Kidney epithelial cell (primary cell): ENCODE data around the gene DISC1. TPM values are rescaled to one million over a fixed set of nuclear protein-coding genes. Genes with fewer than 3 reads are reported as not detected.

ENCODE experiments used
- DNase-seq: peaks from one replicate; pipeline ENCODE4 v3.0.0-alpha.2; 2010; ENCODE audit warnings: low read depth
- H3K27me3 ChIP-seq: 2 replicates; pipeline ENCODE4 v1.6.0; 2011; ENCODE audit warnings: low read length; ENCODE audit not compliant: control insufficient read depth, insufficient read depth
- H3K36me3 ChIP-seq: 2 replicates; pipeline ENCODE4 v1.5.1; 2011; ENCODE audit warnings: low read length; ENCODE audit not compliant: control insufficient read depth, insufficient read depth
- H3K4me3 ChIP-seq: 2 replicates; pipeline ENCODE4 v1.5.1; 2011; ENCODE audit warnings: low read depth, mild to moderate bottlenecking, control low read depth, low read length
- CTCF ChIP-seq: IDR thresholded peaks from 2 replicates; pipeline ENCODE4 v1.5.1; 2011; ENCODE audit warnings: mild to moderate bottlenecking, moderate library complexity, low read length, control low read depth, inconsistent platforms; ENCODE audit not compliant: insufficient read depth, poor library complexity, severe bottlenecking
- total RNA-seq: library from RNA; depleted of rRNA; stranded (reverse); fragments of >200 nt; gene quantifications from 2 replicates; pipeline ENCODE4 v1.2.3, GENCODE V29; 2015

DISC1 gene
- total RNA-seq, 1 donor from 2014 or later: 5.8 TPM

GRCh38 chr1:231890791-231891190 is 264.2 kb downstream of the DISC1 start:
- DNase-seq: no peak
- no peak for TF ChIP-seq CTCF
- H3K4me3 ChIP-seq: no peak overlapping the region
- no peaks in the 10 kb centered on the region for H3K36me3 ChIP-seq
- H3K27me3 ChIP-seq: no peaks in the 10 kb centered on the region

- Histone ChIP-seq H3K4me3 (no peak overlapping the region), H3K27me3 (no peaks in the 10 kb centered on the region), H3K36me3 (no peaks in the 10 kb centered on the region)
- TF ChIP-seq CTCF: no peak
- DNase-seq: no peak
Measured at GRCh38 chr1:231893400-231894102, 267.0 kb downstream of the DISC1 start.

GRCh38 chr1:231896806-231897205 is 270.2 kb downstream of the DISC1 start:
- no peak for DNase-seq

GRCh38 chr1:231899046-231899445 is 272.5 kb downstream of the DISC1 start:
- Histone ChIP-seq H3K36me3 (no peaks in the 10 kb centered on the region), H3K4me3 (no peak overlapping the region), H3K27me3 (no peaks in the 10 kb centered on the region)
- DNase-seq: no peak
- TF ChIP-seq CTCF: no peak

More at GRCh38 chr1:231896806-231897205, 270.2 kb downstream of the DISC1 start:
- no peaks in the 10 kb centered on the region for H3K27me3 ChIP-seq
- no peak overlapping the region for H3K4me3 ChIP-seq
- H3K36me3 ChIP-seq: no peaks in the 10 kb centered on the region
- no peak for TF ChIP-seq CTCF

GRCh38 chr1:231899713-231900435 is 273.3 kb downstream of the DISC1 start:
- Histone ChIP-seq H3K36me3 (no peaks in the 10 kb centered on the region), H3K27me3 (no peaks in the 10 kb centered on the region), H3K4me3 (no peak overlapping the region)
- no peak for TF ChIP-seq CTCF
- DNase-seq: no peak
